ENCODE results near the gene MBLAC1. TPM values are rescaled to one million over a fixed set of nuclear protein-coding genes. Genes with fewer than 3 reads are reported as not detected.

Gene MBLAC1
- polyA plus RNA-seq, 5 donors, result 1.1 to 2.5 (median 1.3) TPM

- DNase-seq, result no peak
Observed at GRCh38 chr7:100093925-100094486, 32.8 kb upstream of the MBLAC1 start.

DNA sequence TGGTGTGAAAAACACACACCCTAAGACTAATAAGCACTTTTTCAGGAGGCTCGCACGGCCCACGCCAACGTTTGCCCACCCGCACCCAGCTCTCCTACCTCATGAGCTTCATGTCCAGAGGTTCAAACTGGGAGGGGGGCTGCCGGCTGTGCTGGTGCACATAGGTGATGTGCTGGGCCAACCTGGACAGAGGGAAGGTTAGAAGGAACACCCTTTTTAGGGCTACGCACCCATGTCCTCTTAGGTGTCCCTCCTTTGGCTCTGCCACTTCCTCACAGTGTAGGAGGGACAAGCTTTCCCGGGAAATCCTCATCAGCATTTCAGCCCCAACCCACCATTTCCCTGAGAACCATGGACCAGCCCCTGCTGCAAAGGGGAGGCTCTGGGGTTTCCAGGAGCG is 31.5 kb upstream of the MBLAC1 start:
- no peak for DNase-seq

GRCh38 chr7:100095704-100096103 is 31.1 kb upstream of the MBLAC1 start:
- no peak for DNase-seq

DNA sequence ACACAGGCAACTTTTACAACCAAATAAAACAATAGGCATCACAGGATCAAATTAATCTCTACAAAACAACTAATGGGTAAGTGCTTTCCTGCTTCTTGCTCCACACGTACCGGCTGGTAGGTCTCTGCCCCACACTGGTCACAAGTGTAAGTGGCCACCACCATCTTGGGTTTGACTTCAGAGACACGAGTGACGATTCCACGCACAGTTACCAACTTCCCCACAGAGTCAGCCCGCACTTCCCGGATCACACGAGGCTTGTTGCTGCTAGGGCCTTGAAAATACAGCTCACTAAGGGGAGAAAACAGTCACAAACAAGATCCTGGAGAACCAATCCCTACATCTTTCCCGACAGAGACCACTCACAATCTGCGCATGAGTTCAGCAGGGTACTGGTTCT is 27.9 kb upstream of the MBLAC1 start:
- DNase-seq, result no peak

GRCh38 chr7:100099452-100099851 is 27.3 kb upstream of the MBLAC1 start:
- DNase-seq, result no peak

DNA sequence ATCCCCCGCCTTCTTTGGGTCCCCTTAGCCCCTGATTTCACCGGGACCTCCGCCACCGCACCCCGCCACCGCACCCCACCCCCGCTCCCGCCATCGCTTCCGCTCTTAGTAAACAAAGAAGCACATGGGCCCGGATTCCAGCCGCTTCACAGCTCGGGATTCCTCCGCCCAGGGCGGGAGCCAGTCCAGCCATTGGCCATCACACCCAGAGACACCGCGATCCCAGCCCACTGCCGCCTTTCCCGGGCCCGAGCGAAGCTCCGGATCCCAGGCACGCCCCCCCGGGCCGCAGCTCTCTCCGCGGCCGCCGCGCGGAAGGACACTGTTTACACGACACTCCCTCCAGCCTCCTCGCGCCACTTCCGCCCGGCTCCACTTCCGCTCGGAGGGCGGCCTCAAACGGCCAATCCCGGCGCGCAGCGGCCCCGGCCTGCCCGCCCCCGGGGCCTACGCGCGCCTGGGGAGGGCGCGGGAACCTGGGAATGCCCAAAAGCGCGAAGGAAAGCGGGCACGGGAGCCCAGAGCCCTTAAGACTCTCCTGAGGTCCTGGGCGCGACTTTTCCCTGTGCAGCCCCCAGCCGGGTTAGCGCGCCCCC is 26.2 kb upstream of the MBLAC1 start:
- peak; percentile 97 to 98 for DNase-seq

GRCh38 chr7:100101016-100101862 is 25.5 kb upstream of the MBLAC1 start, which contains the start of the genes AP4M1 and MCM7:
Gene AP4M1, plus strand, starts transcription at chr7:100101643. Its CDS starts 72 bp downstream, at chr7:100101715.
Gene MCM7, minus strand, starts transcription at chr7:100101397. Its CDS starts 103 bp downstream, at chr7:100101294.
- peak; percentile 97 to 98 for DNase-seq

DNA sequence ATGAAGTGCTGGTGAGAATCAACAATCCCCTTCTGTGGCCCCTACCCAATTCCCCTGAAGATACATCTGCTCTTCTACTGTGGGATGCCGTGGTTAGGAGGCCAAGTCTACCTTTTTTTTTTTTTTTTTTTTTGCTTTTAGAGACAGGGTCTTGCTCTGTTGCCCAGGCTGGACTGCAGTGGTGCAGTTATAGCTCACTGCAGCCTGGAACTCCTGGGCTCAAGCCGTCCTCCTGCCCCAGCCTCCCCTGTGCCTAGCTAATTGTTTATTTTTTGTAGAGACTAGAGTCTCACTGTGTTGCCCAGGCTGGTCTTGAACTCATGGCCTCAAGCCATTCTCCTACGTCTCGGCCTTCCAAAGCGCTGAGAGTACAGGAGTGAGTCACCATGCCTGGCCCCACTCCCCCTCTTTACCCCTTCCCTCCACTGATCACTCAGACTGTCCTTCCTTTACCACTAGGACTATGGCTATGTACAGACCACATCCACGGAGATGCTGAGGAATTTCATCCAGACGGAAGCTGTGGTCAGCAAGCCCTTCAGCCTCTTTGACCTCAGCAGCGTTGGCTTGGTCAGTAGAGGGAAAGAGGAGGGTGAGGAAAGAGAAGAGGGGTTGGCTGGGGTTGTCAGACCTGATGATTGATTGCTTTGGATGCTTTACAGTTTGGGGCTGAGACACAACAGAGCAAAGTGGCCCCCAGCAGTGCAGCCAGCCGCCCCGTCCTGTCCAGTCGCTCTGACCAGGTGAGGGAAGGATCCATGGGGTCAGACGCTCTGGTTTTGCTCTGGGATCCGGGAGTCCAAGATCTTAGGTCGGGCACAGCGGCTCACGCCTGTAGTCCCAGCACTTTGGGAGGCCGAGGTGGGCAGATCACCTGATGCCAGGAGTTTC is 23.6 kb upstream of the MBLAC1 start:
- no peak for DNase-seq

DNA sequence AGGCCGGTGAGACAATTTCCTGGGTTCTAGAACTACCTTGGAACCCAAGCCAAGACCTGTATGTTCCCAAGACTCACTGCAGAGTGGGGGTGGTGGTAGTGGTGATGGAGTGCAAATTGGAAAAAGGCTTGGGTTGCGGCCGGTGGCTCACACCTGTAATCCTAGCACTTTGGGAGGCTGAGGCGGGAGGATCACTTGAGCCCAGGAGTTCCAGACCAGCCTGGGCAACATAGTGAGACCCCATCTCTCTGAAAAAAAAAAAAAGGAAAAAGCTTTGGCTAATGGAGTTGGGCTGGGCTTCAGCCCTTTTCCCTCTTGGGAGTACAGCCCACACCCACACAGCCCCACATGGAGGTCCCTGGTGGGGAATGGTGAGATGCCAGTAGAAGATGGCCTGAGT is 21.2 kb upstream of the MBLAC1 start:
- no peak for DNase-seq

GRCh38 chr7:100106633-100107032 is 20.1 kb upstream of the MBLAC1 start:
- no peak for DNase-seq

DNA sequence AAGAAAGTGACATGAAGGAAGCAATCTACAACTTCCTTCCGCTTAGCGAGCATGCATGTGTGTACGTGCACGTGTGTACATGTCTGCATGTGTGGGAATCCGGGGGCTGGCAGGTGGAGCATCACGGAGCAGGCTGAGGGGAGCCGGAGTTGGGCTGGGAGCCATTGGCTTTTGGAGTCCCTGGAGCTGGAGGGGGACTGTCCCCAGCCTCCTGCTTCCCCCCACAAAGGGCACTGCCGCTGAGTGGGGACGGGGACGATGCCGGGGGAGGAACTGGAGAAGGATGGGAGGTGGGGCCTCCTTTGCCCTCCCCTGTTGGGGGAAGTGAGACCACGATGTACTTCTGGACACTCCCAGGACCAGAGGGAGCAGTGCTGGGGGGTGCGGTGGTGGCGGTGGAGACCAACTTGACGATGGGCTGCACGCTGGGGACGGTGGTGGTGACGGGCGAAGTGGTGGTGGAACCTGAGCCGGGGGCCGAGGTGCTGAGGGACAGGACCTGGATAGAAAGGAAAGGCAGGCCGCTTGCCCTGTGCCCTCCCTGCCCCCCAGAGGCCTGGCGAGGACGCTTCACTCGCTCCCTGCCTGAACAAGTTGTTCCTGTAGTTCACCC is 19.5 kb upstream of the MBLAC1 start:
- no peak for DNase-seq

DNA sequence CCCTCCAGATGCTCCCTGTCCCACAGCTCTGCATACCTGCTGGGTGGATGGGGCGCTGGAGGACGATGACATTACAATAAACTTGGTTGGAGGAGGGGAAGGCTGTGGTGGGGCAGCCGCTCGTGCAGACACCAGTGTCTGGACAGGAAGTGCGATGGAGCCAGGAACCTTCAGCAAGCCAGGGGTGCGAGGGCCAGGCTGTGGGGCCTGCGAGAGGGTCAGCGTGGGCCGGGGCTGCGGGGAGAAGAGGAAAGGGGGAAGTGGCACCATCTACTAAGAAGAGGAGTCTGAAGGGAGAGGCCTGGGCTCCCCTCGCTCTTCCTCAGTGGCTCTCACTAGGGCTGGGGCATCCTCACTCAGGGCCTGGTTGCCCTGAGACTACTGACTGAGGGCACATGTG is 18.9 kb upstream of the MBLAC1 start:
- DNase-seq, result no peak

DNA sequence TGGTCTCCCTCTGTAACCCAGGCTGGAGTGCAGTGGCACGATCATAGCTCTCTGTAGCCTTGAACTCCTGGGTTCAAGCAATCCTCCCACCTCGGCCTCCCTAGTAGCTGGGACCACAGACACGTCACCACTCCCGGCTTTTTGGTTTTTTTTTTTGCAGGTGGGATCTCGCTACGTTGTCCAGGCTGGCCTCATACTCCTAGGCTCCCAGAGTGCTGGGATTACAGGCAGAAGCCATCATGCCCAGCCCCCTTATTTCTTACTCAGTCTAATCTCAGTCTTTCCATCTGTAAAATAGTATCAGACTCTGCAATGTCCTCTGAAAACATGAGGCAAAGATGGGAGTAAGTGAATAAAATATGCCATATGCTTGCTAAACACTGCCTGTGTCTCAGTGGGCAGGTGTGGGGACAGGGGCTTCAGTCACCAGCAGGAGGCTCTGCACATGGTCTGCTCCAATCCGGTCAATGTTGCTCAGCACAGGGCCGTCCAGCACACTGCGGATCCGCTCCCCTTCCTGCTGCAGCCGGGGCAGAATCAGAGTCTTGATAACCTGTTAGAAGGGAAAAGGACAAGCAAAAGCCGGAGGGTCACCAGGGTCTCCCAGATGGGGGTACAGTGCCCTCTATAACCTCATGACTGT is 17.1 kb upstream of the MBLAC1 start:
- DNase-seq, result no peak

- DNase-seq, result no peak
Observed at GRCh38 chr7:100111156-100111555, 15.6 kb upstream of the MBLAC1 start.

DNA sequence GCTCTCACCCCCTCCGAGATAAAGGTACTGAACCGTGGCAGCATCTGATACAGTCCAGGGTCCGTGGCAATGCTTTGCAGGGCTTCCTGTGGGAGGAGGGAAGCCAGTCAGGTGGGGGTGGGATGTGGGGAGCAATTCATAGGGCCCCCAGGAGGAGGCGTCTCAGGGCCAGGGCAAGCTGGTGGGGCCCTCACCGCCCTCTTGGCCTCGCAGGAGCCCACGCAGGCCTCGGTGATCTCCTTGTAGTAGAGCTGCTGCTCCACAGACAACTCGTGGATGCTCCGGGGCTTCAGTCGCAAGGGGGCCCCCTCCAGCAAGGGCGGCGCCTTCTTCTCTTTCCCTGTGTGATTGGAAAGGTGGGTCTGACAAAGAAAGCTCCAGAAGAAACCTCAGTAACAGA is 14.9 kb upstream of the MBLAC1 start:
- no peak for DNase-seq

DNA sequence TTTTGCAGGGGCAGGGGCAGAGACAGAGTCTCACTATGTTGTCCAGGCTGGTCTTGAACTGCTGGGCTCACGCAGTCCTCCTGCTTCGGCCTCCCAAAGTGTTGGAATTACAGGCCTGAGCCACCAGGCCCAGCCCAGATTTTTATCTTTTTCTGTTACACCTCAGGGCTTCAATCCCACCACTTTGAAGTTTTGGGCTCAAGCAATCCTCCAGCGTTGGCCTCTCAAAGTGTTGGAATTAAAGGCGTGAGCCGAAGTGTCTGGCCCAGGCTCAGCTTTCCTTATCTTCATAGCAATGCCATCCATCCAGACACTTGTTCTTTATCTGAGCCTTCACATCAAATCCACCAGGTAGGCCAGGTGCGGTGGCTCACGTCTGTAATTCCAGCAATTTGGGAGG is 11.7 kb upstream of the MBLAC1 start:
- DNase-seq, result no peak

- no peak for DNase-seq
Observed at GRCh38 chr7:100118388-100119071, 8.2 kb upstream of the MBLAC1 start.

DNA sequence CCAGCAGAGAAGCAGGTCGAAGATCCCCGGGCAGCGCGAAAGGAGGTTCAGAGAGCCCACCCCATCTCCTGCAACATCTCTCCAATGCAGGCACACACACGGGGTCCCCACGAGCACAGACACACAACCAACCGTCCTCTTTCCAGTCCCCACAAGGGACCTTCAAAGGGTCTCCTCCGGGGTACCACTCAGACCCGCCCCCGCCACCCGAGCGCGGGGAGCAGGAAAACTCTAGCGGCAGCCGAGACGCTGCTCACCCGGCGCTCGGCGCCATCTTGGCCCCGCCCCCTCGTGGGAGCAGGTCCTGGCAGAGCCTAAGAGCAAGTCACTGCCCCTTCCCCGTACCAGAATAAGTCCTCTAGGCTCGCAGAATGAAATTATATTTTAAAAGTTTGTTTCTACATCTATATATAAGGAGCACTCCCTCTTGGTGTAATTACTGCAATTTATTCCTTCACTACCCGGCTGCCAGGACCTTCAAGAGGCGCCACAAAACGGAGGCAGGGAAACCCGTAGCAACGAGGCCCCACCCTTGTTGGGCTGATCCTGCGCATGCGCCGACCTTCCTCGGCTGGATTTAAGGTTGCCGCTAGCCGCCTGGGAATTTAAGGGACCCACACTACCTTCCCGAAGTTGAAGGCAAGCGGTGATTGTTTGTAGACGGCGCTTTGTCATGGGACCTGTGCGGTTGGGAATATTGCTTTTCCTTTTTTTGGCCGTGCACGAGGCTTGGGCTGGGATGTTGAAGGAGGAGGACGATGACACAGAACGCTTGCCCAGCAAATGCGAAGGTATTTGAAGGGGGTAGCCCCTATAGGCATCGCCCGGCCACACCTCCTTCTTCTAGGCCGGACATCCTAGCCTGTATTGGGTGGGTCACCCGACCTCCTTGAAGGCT is 7.4 kb upstream of the MBLAC1 start, which contains the start of the genes CNPY4 and TAF6:
Gene CNPY4, plus strand, starts transcription at position 563 of the 898 bp plus-strand sequence. Its CDS starts 111 bp downstream, at position 674.
Gene TAF6, minus strand, starts transcription at position 287 of the 898 bp plus-strand sequence. CDS start 5,149 bp downstream, outside the sequence.
- DNase-seq, result peak; percentile 93 to 96
